Measurements from ENCODE around the gene TRNT1.

Gene TRNT1

DNA sequence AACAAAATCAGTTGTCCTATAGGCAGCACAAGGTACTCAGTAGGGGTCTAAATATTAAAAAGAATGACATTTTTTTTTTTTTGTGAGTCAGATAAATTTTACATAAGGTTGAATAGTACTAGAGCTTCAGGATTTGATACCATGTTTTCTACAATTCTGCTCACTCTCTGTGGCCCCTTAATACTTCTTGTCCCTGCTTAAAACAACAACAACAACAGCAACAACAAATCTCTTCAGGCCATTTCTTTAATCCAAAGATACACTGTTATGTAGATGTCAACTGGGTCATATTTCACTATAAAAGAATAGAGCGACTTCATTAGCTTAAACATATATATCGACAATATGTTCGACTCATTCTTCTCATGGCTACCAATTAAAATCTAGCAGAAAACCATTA, 19.6 kb upstream of the TRNT1 start:
- no peaks in the 10 kb centered on the region for H3K79me2 ChIP-seq (ENCODE audit: insufficient read depth, low read length)
- H3K9me3 ChIP-seq (ENCODE audit: low read length): no peaks in the 10 kb centered on the region
- H2AFZ ChIP-seq (ENCODE audit: low read length): no peak overlapping the region
- no peak overlapping the region for H3K4me2 ChIP-seq (ENCODE audit: low read length)
- H4K20me1 ChIP-seq (ENCODE audit: insufficient read depth, low read length): no peaks in the 10 kb centered on the region
- no peaks in the 10 kb centered on the region for H3F3A ChIP-seq (ENCODE audit: insufficient read depth, low read length)
- H3K27ac ChIP-seq (ENCODE audit: low read depth, low read length, poor library complexity, severe bottlenecking): no peak overlapping the region
- no peaks in the 10 kb centered on the region for H3K4me1 ChIP-seq (ENCODE audit: insufficient read depth, low read length, severe bottlenecking)
- no peaks in the 10 kb centered on the region for H3K9me2 ChIP-seq (ENCODE audit: low read depth, low read length)
- no peaks in the 10 kb centered on the region for H3K27me3 ChIP-seq (ENCODE audit: insufficient read depth, low read length)
- no peak overlapping the region for H3K9ac ChIP-seq (ENCODE audit: low read length)
- TF ChIP-seq EZH2 (IDR thresholded peaks at IDR 0.05; ENCODE audit: borderline replicate concordance, low read length) (no peak), CTCF (IDR thresholded peaks at IDR 0.05; ENCODE audit: low read length) (no peak)
- no peak overlapping the region for H3K4me3 ChIP-seq (ENCODE audit: low read depth, low read length, poor library complexity, severe bottlenecking)
- H3K36me3 ChIP-seq (ENCODE audit: insufficient read depth, low read length): no peaks in the 10 kb centered on the region

- Histone ChIP-seq H3K36me3 (ENCODE audit: insufficient read depth, low read length) (no peaks in the 10 kb centered on the region), H4K20me1 (ENCODE audit: insufficient read depth, low read length) (no peaks in the 10 kb centered on the region), H3K9me2 (ENCODE audit: low read depth, low read length) (no peaks in the 10 kb centered on the region), H3K9me3 (ENCODE audit: low read length) (no peaks in the 10 kb centered on the region), H2AFZ (ENCODE audit: low read length) (no peak overlapping the region), H3K4me1 (ENCODE audit: insufficient read depth, low read length, severe bottlenecking) (no peaks in the 10 kb centered on the region), H3K27me3 (ENCODE audit: insufficient read depth, low read length) (no peaks in the 10 kb centered on the region), H3K79me2 (ENCODE audit: insufficient read depth, low read length) (no peaks in the 10 kb centered on the region), H3F3A (ENCODE audit: insufficient read depth, low read length) (no peaks in the 10 kb centered on the region), H3K9ac (ENCODE audit: low read length) (no peak overlapping the region), H3K4me3 (ENCODE audit: low read depth, low read length, poor library complexity, severe bottlenecking) (no peak overlapping the region), H3K27ac (ENCODE audit: low read depth, low read length, poor library complexity, severe bottlenecking) (no peak overlapping the region), H3K4me2 (ENCODE audit: low read length) (no peak overlapping the region)
- TF ChIP-seq CTCF (IDR thresholded peaks at IDR 0.05; ENCODE audit: low read length) (no peak), EZH2 (IDR thresholded peaks at IDR 0.05; ENCODE audit: borderline replicate concordance, low read length) (no peak)
Measured at GRCh38 chr3:3107858-3108257, 18.9 kb upstream of the TRNT1 start.

DNA sequence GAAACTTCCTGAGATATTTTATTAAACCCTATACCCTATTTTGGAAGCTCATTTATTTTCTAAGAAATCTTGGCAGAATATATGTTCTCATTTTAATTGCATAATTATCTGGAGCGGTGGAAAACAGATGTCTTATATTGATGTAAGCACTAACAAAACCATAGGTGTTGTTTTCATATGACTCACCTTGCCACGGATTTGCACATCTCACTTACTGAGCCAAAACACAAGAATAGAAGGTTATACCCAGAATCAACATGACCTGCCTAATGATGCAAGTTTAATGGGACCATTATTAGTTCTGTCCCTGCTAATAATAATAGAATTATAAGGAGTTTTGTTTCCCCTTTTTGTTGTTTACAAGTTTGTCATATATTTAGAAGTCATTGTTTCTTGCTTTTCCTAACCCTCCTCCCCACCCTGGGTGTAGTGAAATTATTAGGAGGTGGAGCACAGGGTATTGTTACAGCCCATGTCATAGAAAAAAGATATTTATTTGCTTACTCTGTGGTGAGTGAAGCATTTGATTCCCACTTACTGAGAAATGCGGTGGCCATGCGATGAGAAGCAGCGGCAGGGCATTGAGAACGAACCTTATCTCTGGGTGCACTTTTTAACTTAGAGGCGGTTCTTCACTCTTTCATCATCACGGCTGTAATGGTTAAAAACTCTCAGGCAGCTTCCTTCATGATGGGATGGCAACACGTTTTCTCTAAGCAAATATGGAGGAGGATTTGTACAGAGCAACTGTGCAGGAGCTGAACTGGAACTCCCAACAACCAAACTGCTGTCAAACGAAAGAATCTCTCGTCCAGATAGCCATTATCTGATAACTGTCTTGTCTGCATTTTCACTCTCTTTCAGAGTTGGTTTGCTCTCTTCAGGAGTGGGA, 17.1 kb upstream of the TRNT1 start:
- Histone ChIP-seq H3K4me2 (ENCODE audit: low read length) (no peak overlapping the region; the same call in 1 of the 2 replicates), H3K27ac (ENCODE audit: low read depth, low read length, poor library complexity, severe bottlenecking) (no peak overlapping the region), H3K36me3 (ENCODE audit: insufficient read depth, low read length) (no peaks in the 10 kb centered on the region), H3K9me2 (ENCODE audit: low read depth, low read length) (no peaks in the 10 kb centered on the region), H2AFZ (ENCODE audit: low read length) (no peak overlapping the region), H3K9me3 (ENCODE audit: low read length) (no peaks in the 10 kb centered on the region), H4K20me1 (ENCODE audit: insufficient read depth, low read length) (no peaks in the 10 kb centered on the region), H3K9ac (ENCODE audit: low read length) (no peak overlapping the region), H3K79me2 (ENCODE audit: insufficient read depth, low read length) (no peaks in the 10 kb centered on the region), H3K4me3 (ENCODE audit: low read depth, low read length, poor library complexity, severe bottlenecking) (no peak overlapping the region), H3K4me1 (ENCODE audit: insufficient read depth, low read length, severe bottlenecking) (no peaks in the 10 kb centered on the region), H3F3A (ENCODE audit: insufficient read depth, low read length) (no peaks in the 10 kb centered on the region), H3K27me3 (ENCODE audit: insufficient read depth, low read length) (no peaks in the 10 kb centered on the region)
- TF ChIP-seq CTCF (IDR thresholded peaks at IDR 0.05; ENCODE audit: low read length) (no peak), EZH2 (IDR thresholded peaks at IDR 0.05; ENCODE audit: borderline replicate concordance, low read length) (no peak)

All from OCI-LY1 (cell line).